ENCODE data around the gene TMX1.

TMX1 gene

GRCh38 chr14:51295646-51296263 is 55.7 kb downstream of the TMX1 start:
- DNase-seq, result no peak

- DNase-seq, result no peak
Measured at GRCh38 chr14:51297066-51297465, 57.0 kb downstream of the TMX1 start.

GRCh38 chr14:51298895-51299294 is 58.8 kb downstream of the TMX1 start:
- no peak for DNase-seq

- DNase-seq, result no peak
Measured at GRCh38 chr14:51302295-51303030, 62.4 kb downstream of the TMX1 start.

GRCh38 chr14:51304438-51304837 is 64.4 kb downstream of the TMX1 start:
- no peak for DNase-seq

- no peak for DNase-seq
Measured at GRCh38 chr14:51304941-51305340, 64.9 kb downstream of the TMX1 start.

- DNase-seq, result no peak
Measured at GRCh38 chr14:51305751-51306150, 65.7 kb downstream of the TMX1 start.

Measured in NCI-H1436 (cell line).